ENCODE results near the gene TEX26. TPM values are rescaled to one million over a fixed set of nuclear protein-coding genes. Genes with fewer than 3 reads are reported as not detected.

TEX26 gene
- total RNA-seq, 3 donors from 2014 or later: not detected

DNA sequence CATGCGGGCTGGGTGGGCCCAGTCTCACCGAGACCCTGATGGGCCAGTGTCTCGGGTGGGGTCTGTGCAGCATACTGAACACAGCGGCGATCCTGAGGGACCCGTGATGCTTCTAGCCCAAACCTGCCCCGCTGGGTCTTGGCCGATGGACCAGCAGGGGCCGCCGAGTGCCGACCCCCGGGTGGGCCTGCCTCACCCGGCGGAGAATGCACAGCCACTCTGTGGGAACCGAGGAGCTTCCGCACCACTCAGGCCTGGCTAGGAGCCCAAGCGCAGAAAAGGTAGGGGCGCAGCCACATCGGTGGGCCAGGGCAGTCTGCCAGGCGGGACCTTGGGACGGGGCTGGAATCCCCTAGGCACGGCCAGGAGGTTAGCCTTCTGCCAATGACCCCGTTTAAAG, 72.6 kb downstream of the TEX26 start:
- H3K27me3 Mint-ChIP-seq (ENCODE audit: low read depth): peaks cover 16% of the 10 kb centered on the region
- no peaks in the 10 kb centered on the region for H3K9me3 Mint-ChIP-seq
- DNase-seq (no peak), ATAC-seq (no peak)
- no peaks in the 10 kb centered on the region for H3K36me3 Mint-ChIP-seq (ENCODE audit: insufficient read depth)
- no peaks in the 10 kb centered on the region for H3K4me1 Mint-ChIP-seq (ENCODE audit: low read depth)
- no peak overlapping the region for H3K4me3 Mint-ChIP-seq

DNA sequence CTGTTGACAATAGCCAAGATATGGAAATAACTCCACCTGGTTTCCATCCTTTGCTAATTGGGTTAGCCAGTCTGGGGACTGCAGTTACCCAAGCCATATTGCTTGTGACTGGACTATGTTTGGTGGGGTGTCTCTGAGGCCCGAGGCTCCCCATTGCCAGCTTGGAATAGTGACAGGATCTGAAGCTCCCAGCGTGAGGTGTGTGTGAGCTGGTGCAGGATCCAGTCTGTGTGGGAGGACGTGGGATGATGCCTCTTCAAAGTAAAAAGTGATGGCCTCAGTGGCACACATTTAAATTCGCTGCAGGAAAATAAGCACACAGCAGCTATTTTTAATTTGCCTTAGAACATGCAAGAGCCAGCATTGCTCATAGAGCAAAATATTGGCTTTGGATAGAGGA, 75.0 kb downstream of the TEX26 start:
- no peak overlapping the region for H3K4me3 Mint-ChIP-seq
- no peaks in the 10 kb centered on the region for H3K9me3 Mint-ChIP-seq
- H3K36me3 Mint-ChIP-seq (ENCODE audit: insufficient read depth): no peaks in the 10 kb centered on the region
- H3K4me1 Mint-ChIP-seq (ENCODE audit: low read depth): no peaks in the 10 kb centered on the region
- DNase-seq: no peak
- peaks cover 9% of the 10 kb centered on the region for H3K27me3 Mint-ChIP-seq (ENCODE audit: low read depth)
- ATAC-seq: no peak

DNA sequence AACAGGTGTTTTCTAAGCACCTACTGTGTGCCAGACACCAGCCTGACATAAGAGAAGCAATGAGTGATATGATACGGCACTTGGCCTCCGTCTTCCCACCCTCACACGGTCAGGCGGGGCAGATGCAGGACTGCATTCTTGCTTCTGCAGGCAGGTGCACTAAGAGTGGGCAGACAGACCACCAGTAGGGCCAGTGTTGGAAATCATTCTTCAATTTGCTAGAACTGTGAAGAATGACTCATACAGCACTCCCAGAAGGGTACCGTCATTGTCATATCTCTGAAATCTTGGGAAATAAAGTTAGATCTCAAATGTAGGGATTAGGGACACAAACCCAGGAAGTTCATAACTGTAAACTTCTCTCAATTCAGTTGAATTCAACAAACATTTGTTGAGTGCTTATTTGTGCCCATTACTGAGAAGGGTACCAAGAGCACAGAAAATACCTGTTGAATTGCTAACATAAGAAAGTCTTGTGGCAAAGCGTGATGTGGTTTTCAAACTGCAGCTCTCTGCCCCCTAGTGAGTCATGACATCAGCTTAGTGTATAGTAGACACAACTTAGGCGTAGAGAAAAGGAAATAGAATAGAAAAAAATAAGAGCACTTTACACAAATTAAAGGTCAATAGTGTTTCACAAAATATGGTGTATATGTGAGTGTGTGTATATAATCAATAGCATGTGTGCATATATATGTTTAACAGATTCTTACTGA, 76.1 kb downstream of the TEX26 start:
- ATAC-seq: peak; percentile 18 to 21
- H3K9me3 Mint-ChIP-seq: no peaks in the 10 kb centered on the region
- no peaks in the 10 kb centered on the region for H3K36me3 Mint-ChIP-seq (ENCODE audit: insufficient read depth)

DNA sequence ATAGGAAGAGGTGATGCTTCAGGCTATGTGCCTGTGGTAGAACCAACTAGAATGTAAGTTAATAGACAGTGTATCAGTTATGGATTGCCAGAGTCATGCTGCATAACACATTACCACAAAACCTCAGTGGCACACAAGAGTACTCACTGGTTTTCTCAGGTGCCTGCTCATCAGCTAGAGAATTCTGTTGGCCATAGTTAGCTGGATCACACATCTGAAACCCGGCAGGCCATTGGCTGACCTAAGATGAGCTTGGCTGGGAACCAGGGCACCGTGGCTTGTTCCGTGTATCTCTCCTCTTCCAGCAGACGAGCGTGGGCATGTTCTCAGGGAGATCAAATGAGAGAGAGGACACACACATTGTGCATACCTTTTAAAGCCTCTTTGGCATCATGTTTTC, 76.7 kb downstream of the TEX26 start:
- no peaks in the 10 kb centered on the region for H3K9me3 Mint-ChIP-seq
- DNase-seq (no peak), ATAC-seq (peak in 1 of 2 donors; percentile 37)
- H3K36me3 Mint-ChIP-seq (ENCODE audit: insufficient read depth): no peaks in the 10 kb centered on the region
- H3K4me3 Mint-ChIP-seq: no peak overlapping the region
- H3K27me3 Mint-ChIP-seq (ENCODE audit: low read depth): peaks cover 11% of the 10 kb centered on the region
- no peaks in the 10 kb centered on the region for H3K4me1 Mint-ChIP-seq (ENCODE audit: low read depth)

More for the DNA sequence above, 76.1 kb downstream of the TEX26 start:
- Mint-ChIP-seq H3K27me3 (ENCODE audit: low read depth) (peaks cover 11% of the 10 kb centered on the region), H3K4me3 (no peak overlapping the region), H3K4me1 (ENCODE audit: low read depth) (no peaks in the 10 kb centered on the region)
- no peak for DNase-seq

DNA sequence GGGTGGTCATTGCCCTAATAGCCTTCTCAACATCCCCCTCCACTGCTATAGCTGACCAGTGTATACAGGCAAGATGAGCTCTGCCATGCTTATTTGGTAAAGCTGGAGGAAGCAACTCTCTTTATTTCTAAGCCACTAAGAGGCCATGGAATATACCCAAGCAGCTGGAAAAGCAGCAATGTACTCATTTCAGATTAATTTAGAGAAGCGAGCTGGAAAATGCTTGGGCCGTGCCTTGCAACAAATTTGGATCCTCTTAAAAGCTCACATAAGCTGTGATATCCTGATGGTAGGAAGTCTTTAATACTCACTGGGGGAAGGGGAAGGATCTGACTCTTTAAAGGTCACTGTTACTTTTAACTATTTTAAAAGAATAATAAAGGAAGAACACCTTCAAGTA, 77.8 kb downstream of the TEX26 start:
- ATAC-seq (no peak), DNase-seq (no peak)
- H3K4me1 Mint-ChIP-seq (ENCODE audit: low read depth): no peaks in the 10 kb centered on the region
- H3K36me3 Mint-ChIP-seq (ENCODE audit: insufficient read depth): no peaks in the 10 kb centered on the region
- H3K9me3 Mint-ChIP-seq: no peaks in the 10 kb centered on the region
- H3K4me3 Mint-ChIP-seq: no peak overlapping the region
- peaks cover 13% of the 10 kb centered on the region for H3K27me3 Mint-ChIP-seq (ENCODE audit: low read depth)

DNA sequence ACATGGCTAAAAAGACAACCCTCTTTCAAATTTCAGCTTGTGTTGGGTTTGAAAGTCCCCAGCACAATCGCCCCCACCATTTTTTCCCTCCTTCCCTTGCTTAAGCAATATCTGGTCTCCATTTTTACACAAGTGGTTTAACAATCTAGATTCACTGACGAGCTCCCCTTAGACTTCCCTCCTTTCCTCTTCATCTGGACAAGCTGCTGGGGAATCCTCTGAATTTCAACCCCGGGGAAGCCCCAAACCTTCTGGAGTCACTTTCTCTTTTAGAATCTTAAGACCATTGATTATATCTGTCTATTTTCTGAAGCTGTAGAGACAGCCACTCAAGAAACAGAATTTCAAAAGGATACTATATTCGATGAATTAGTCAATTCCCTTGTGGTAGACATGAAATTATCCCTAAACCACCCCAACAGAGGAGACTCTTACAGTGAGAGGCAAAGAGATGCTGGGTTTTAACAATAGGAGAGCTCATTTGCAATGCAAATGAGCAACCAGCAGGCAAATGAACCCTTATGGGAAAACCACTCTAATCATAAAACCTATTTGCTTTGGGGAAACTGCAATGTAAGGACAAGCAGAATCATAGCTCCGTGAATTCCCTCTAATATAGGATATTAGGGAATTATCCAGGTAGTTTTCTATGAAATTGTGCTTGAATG, 78.9 kb downstream of the TEX26 start:
- Mint-ChIP-seq H3K4me1 (ENCODE audit: low read depth) (no peaks in the 10 kb centered on the region), H3K27me3 (ENCODE audit: low read depth) (peaks cover 13% of the 10 kb centered on the region), H3K4me3 (no peak overlapping the region), H3K9me3 (no peaks in the 10 kb centered on the region), H3K36me3 (ENCODE audit: insufficient read depth) (no peaks in the 10 kb centered on the region)
- ATAC-seq (no peak), DNase-seq (no peak)

DNA sequence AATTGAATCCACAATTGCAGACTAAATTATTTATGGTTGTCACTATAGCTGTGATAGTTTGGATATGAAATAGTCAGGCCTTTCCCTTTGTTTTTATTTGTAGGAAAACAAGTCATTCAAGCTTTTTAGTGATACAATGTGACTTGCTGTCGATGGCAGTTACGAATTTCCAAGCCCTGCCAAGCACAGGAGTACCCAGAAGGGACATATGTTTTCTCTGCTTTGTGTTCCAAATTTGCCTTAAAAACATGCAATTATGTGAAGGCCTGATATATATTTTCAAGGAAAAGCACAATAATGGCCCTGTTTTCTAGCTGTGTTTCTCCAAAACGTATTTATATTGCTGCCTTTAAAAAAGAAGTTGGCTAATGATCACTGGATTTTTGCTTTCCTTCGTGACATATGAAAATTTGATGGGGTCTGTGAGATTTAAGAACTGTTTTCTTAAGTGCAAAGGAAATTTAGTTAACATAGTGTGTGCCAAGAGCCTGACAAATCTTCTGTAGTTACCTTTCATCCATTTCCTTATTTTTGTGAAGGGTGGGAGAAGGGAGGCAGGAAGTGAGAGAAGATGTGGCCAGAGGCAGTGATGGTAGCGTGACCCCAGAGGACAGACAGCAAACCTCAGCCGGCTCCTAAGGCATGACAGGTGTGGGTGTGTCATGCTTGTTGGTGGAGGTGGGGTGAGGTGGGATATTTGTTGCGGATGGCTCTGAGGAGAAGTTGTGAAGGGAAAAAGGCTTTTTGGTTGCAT, 79.6 kb downstream of the TEX26 start:
- H3K4me3 Mint-ChIP-seq: no peak overlapping the region
- DNase-seq (no peak), ATAC-seq (no peak)
- no peaks in the 10 kb centered on the region for H3K9me3 Mint-ChIP-seq
- H3K36me3 Mint-ChIP-seq (ENCODE audit: insufficient read depth): no peaks in the 10 kb centered on the region
- H3K27me3 Mint-ChIP-seq (ENCODE audit: low read depth): peaks cover 13% of the 10 kb centered on the region
- H3K4me1 Mint-ChIP-seq (ENCODE audit: low read depth): no peaks in the 10 kb centered on the region

DNA sequence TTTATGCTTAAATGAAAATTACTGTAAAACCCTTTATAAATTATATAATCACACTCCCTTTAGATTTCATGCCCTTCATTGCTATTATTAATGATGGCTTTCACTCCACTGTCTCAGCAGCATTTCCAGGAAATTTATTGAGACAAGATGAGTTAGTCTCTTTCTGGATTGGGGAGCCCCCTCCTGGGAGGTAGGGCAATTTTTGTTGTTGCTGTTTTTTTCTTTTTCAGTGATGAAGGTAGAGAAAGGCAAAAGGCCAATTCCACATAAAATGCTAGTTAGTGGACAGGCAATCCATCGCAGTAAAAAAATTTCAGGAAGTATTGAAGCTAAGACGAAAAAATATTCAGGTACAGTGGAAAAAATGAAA, 80.2 kb downstream of the TEX26 start:
- no peaks in the 10 kb centered on the region for H3K4me1 Mint-ChIP-seq (ENCODE audit: low read depth)
- no peak for DNase-seq
- no peaks in the 10 kb centered on the region for H3K9me3 Mint-ChIP-seq
- no peaks in the 10 kb centered on the region for H3K36me3 Mint-ChIP-seq (ENCODE audit: insufficient read depth)
- no peak for ATAC-seq
- H3K27me3 Mint-ChIP-seq (ENCODE audit: low read depth): peaks cover 13% of the 10 kb centered on the region
- no peak overlapping the region for H3K4me3 Mint-ChIP-seq

DNA sequence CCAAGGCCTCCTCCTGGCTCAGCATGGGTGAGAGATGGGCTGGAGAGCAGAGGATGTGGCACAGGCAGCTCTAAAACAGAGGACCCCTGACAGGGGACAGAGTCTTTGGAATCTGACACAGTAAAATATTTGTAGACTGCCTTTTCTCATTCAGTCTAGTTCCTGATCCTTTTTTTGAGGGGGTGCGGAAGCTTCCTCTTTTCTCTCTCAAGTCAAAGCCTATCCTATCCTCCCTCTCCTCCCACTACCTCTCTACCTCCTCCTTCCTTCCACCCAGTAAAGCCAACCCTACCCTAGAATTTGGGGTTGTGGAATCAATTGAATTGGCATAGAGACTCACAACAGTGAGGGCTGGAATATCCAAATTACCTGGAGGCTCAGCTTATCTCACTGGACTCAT, 82.0 kb downstream of the TEX26 start:
- Mint-ChIP-seq H3K27me3 (ENCODE audit: low read depth) (peaks cover 14% of the 10 kb centered on the region), H3K36me3 (ENCODE audit: insufficient read depth) (no peaks in the 10 kb centered on the region), H3K9me3 (no peaks in the 10 kb centered on the region), H3K4me3 (no peak overlapping the region), H3K4me1 (ENCODE audit: low read depth) (no peaks in the 10 kb centered on the region)
- ATAC-seq: no peak
- DNase-seq: no peak

DNA sequence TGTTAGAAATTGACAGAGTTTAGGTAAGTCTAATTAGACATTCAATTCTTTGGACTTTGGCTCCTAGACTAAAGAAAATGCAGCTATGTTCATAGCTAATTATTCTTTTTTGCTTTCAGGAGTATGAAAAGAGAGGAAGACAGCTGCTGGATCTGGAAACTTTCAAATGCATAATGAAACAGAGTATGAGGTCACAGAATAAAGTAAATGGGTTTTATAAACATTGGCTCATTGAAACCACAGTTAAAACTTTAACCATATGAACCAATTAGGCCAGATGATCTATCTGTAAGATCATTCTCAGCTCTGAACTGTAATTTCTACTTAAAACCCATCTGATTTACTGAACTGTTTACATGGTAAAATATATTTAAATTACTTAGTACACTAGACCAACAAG, 82.7 kb downstream of the TEX26 start:
- Mint-ChIP-seq H3K4me3 (no peak overlapping the region), H3K9me3 (no peaks in the 10 kb centered on the region), H3K27me3 (ENCODE audit: low read depth) (peaks cover 11% of the 10 kb centered on the region), H3K4me1 (ENCODE audit: low read depth) (no peaks in the 10 kb centered on the region), H3K36me3 (ENCODE audit: insufficient read depth) (no peaks in the 10 kb centered on the region)
- ATAC-seq: no peak
- no peak for DNase-seq

DNA sequence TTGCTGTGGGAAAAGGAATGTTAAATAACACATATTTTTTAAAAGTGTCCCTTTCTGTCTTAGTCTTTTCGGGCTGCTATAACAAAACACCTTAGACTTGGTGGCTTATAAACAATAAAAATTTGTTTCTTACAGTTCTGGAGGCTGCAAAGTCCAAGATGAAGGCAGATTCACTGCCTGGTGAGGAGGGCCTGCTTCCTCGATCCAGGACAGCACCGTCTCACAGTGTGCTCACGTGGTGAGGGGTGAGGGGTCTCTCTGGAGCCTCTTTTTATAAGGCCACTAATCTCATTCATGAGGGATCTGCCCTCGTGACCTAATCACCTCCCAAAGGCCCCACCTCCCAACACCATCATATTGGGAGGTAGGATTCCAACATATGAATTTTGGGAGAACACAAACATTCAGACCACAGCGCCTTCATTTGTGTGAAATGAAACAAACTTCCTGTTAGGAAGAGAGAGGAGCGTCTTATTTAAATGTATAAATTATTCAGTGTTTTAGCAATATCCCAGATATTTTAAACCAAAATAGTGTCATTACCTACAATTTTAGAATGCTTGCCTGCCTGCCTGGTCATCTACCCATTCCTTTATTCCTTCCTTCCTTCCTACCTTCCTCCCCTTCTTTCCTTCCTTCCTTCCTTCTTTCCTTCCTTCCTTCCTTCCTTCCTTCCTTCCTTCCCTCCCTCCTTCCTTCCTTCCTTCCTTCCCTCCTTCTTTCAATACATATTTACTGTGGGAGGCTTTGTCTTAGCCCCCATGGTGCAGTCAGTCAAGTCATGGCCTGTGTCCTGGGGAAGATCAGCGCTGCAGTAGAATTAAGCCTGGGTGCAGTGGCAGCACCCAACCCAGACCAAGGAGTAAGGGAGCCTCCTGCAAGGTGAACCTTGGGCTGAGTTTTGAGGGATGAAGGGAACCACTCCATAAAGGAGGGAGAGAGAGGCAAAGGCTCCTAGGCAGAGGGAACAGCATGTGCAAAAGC, 84.2 kb downstream of the TEX26 start:
- DNase-seq (no peak), ATAC-seq (no peak)
- H3K4me1 Mint-ChIP-seq (ENCODE audit: low read depth): no peaks in the 10 kb centered on the region
- H3K27me3 Mint-ChIP-seq (ENCODE audit: low read depth): peaks cover 14% of the 10 kb centered on the region
- H3K36me3 Mint-ChIP-seq (ENCODE audit: insufficient read depth): no peaks in the 10 kb centered on the region
- H3K4me3 Mint-ChIP-seq: no peak overlapping the region
- no peaks in the 10 kb centered on the region for H3K9me3 Mint-ChIP-seq

DNA sequence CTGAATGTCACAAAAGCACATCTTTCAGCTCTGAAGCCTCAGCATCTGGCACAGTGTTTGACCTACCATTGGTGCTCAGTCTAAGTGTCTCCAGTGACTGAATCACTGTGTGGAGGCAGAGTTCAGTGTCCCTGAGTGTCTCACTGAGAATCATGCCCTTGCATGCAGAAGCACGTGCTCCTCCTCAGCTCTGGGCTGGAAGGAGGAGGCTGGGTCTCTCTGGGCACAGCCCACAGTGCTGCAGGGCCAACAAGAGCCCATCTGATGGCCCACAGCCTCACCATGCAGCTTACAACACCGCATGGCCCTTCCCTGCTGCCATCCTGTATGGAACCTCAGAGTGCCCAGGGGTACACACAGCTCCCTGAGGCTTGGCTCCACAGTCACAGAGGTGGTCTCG, 86.1 kb downstream of the TEX26 start:
- no peak for DNase-seq
- Mint-ChIP-seq H3K4me1 (ENCODE audit: low read depth) (no peaks in the 10 kb centered on the region), H3K36me3 (ENCODE audit: insufficient read depth) (no peaks in the 10 kb centered on the region), H3K9me3 (no peaks in the 10 kb centered on the region), H3K4me3 (no peak overlapping the region), H3K27me3 (ENCODE audit: low read depth) (peaks cover 10% of the 10 kb centered on the region)
- ATAC-seq: no peak

DNA sequence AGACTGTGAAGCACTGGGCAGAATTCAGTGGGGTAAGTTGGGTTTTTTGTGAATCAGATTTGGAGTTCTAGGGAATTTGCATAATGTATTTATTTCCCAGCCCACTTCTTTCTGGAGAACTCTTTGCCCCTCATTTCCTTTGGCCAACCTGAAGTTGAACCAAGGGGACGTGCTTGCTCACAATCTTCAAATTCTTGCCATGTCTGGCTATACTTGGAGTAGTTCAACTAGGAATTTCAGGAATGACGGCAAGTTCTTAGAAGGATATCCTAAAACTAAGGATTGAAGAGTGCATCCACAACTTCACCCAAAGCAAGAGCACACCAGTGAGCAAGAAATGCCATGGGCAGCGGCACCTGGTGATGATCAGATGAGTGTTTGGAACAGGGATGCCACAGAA, 88.5 kb downstream of the TEX26 start:
- Mint-ChIP-seq H3K4me1 (ENCODE audit: low read depth) (no peaks in the 10 kb centered on the region), H3K4me3 (no peak overlapping the region), H3K36me3 (ENCODE audit: insufficient read depth) (no peaks in the 10 kb centered on the region), H3K9me3 (no peaks in the 10 kb centered on the region), H3K27me3 (ENCODE audit: low read depth) (peaks cover 8% of the 10 kb centered on the region)
- ATAC-seq (no peak), DNase-seq (no peak)

DNA sequence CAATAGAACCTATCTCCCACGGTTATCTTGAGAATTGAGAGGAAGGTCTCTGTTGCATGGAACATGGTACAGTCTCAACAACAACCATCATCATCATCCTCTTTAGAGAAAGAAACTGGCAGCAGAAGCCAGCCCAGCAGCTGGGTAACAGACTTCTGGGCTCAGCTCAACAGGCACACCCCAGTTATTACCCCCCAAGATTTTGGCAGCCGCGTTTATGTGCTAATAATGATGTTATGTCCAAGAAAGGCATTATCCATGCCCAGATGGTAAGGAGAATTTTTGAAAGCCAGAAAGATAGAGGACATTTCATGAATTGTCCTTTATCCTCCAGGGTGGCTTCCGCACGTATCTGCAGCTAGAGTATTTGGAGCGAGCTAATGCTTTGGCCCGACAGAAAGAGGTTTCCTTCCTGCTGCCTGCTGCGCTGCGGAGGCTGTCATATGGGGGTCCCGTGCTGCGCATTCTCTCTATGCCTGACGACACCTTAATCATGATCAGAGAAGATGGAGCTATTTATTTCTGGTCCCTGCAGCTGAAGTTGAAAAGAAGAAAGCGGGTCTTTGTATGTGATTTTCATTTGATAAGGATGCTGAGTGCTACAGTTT, 89.9 kb downstream of the TEX26 start:
- no peaks in the 10 kb centered on the region for H3K36me3 Mint-ChIP-seq (ENCODE audit: insufficient read depth)

More for the DNA sequence above, 89.9 kb downstream of the TEX26 start:
- H3K4me3 Mint-ChIP-seq: no peak overlapping the region
- H3K4me1 Mint-ChIP-seq (ENCODE audit: low read depth): no peaks in the 10 kb centered on the region
- no peak for ATAC-seq
- no peak for DNase-seq
- no peaks in the 10 kb centered on the region for H3K9me3 Mint-ChIP-seq
- peaks cover 8% of the 10 kb centered on the region for H3K27me3 Mint-ChIP-seq (ENCODE audit: low read depth)

All from activated T-cell treated with anti-CD3 and anti-CD28 coated beads, Interleukin-2, amount 50 U/mL, for 4 hours (primary cell).